Rectal smooth muscle tissue (tissue), 1 donor: ENCODE measurements around the gene KCTD16.

Experiments
- H3K27ac ChIP-seq: one replicate; pipeline ENCODE4 v1.7.0; 2013; ENCODE audit warnings: low read depth, low read length, inconsistent platforms
- H3K27me3 ChIP-seq: one replicate; pipeline ENCODE4 v1.7.0; 2013; ENCODE audit warnings: low read length; ENCODE audit not compliant: control insufficient read depth, insufficient read depth
- H3K36me3 ChIP-seq: one replicate; pipeline ENCODE4 v1.7.0; 2013; ENCODE audit warnings: low read length; ENCODE audit not compliant: control insufficient read depth, insufficient read depth
- H3K4me1 ChIP-seq: one replicate; pipeline ENCODE4 v1.7.0; 2013; ENCODE audit warnings: low read length; ENCODE audit not compliant: control insufficient read depth, insufficient read depth
- H3K4me3 ChIP-seq: one replicate; pipeline ENCODE4 v1.7.0; 2013; ENCODE audit warnings: low read length
- H3K9ac ChIP-seq: one replicate; pipeline ENCODE4 v1.7.0; 2013; ENCODE audit warnings: low read length

Gene KCTD16

DNA sequence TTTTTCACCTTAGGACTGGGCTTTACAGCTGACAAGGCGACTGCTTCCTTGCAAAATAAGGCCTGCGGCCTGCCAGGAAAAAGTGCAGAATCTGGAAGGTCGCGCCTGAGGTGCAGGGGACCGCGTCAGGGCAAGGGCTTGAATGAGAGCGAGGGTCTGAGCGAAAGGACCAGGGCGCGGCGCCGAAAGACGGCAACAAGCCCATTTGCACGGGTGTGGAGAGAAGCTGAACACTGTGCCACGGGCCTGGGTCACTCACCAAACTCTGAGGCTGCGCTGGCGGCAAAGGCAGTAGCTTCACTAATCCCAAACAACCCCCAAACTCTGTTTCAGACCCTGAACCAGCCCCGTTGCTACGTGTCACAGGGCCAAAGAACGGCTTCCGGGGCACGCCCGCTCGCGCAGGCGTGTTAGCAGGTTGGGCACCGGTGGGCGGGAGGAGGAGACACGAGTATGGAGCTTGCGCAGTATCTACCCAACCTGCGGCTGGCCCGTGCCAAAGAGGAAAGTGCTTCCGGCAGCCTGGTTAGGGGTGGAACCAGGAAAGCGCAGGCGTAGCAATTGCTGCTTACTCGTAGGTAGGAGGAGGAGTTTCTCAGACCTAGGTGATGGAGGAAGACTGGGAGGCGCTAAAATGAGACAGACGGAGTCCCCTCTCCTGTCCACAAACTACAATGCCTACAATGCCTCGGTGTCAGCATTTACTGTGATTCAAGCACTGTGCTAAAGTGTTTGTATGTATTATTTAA, at the start of gene KCTD16, which contains the start of gene YIPF5:
KCTD16 (plus strand) TSS at position 598 of the 749 bp plus-strand sequence.
YIPF5 (minus strand) TSS at position 384 of the 749 bp plus-strand sequence. CDS start 704 bp downstream, outside the sequence.
- H3K9ac ChIP-seq = peak within 1 kb of the TSS; percentile 10
- peak within 1 kb of the TSS; percentile 85 for H3K4me3 ChIP-seq
- peaks cover 10% of the 10 kb centered on the region for H3K4me1 ChIP-seq
- peak within 1 kb of the TSS; percentile 49 for H3K27ac ChIP-seq
- no peaks in the 10 kb centered on the region for H3K36me3 ChIP-seq
- no peaks in the 10 kb centered on the region for H3K27me3 ChIP-seq

DNA sequence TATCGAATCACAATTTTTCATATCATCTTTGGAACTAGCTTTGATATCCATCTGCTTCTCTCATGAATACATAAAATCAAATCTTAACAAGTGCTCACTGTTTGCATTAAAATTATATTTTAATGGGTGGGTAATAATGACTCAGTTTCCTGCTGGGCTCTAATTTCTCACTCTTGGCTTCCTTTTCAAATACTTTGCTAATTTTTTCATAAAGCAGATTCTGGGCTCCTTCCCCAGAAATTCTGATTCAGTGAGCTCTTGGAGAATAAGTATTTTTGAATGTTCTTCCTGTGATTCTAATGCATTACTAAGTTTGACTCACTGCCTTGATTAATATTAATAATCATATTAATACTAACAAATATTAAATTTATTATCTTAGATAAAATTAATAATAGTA, 49.1 kb upstream of the KCTD16 start:
- Histone ChIP-seq H3K4me1 (no peaks in the 10 kb centered on the region), H3K36me3 (no peaks in the 10 kb centered on the region), H3K27ac (no peak overlapping the region), H3K27me3 (no peaks in the 10 kb centered on the region), H3K9ac (no peak overlapping the region), H3K4me3 (no peak overlapping the region)

DNA sequence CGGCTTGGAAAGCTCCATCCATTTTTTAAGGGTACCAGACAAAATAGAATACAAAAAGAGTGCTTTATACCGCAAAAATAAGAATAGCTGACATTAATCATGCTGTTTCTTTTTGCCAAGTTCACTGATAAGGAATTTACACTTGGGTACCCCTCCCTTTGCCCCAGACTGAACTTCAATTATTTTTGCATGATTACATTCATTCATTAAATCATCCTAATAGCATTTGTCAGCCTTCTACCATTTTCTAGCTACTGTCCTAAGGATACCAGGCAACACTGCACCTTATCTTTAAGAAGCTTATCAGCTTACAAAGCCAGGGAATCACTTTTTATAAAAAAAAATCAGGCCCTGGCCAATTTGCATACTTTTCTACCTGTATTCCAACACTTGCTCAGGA, 48.6 kb upstream of the KCTD16 start:
- no peaks in the 10 kb centered on the region for H3K36me3 ChIP-seq
- H3K27me3 ChIP-seq = no peaks in the 10 kb centered on the region
- no peak overlapping the region for H3K9ac ChIP-seq
- H3K27ac ChIP-seq = no peak overlapping the region
- no peaks in the 10 kb centered on the region for H3K4me1 ChIP-seq
- no peak overlapping the region for H3K4me3 ChIP-seq

DNA sequence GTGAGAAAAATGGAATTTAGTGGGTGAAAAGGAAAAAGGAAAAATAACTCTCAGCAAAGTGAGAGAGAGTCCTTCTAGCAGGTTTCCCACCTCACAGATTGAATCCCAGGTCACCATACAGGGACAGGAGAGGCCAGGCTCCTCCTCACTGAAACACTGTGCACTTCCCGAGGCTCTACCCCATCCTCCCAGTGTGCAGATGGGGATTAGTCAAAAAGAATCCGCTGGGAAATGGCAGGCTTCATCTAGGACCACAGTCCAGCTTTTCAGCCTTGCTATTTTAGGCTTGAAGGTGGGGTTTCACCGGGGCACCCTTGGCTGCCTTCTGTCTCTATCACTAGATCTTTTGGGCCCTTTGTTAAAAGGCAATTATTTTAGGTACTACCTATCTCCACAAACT, 48.0 kb upstream of the KCTD16 start:
- Histone ChIP-seq H3K36me3 (no peaks in the 10 kb centered on the region), H3K27me3 (no peaks in the 10 kb centered on the region), H3K4me1 (no peaks in the 10 kb centered on the region), H3K27ac (no peak overlapping the region), H3K4me3 (no peak overlapping the region), H3K9ac (no peak overlapping the region)

DNA sequence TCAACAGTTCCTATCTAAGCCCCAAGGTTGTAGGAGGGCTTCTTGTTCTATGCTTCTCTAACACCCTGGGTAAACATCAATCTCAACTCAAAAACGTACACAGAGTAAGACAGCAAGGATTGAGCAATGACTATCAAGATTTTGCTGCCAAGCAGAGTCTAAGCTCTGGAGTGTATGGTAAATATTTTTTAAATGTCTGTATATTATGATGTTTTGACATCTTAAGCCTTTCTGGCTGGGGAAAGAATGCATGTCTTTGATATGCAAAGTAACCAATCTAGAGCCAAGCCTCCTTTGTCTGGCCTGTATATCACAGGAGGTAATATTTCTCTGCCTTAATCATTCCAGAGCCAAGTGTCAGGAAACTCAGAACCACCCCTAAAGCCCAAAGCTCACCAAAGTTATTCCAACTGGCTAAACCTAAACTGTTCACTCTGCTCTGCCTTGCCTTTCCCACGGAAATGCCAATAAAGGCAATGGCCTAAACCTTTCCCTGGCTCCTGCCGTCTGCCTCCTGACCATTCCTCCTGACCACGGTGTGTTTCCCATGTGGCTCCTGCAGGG, 45.4 kb upstream of the KCTD16 start:
- no peak overlapping the region for H3K9ac ChIP-seq
- no peaks in the 10 kb centered on the region for H3K36me3 ChIP-seq
- no peaks in the 10 kb centered on the region for H3K27me3 ChIP-seq
- no peak overlapping the region for H3K4me3 ChIP-seq
- H3K27ac ChIP-seq = no peak overlapping the region
- H3K4me1 ChIP-seq = no peaks in the 10 kb centered on the region

DNA sequence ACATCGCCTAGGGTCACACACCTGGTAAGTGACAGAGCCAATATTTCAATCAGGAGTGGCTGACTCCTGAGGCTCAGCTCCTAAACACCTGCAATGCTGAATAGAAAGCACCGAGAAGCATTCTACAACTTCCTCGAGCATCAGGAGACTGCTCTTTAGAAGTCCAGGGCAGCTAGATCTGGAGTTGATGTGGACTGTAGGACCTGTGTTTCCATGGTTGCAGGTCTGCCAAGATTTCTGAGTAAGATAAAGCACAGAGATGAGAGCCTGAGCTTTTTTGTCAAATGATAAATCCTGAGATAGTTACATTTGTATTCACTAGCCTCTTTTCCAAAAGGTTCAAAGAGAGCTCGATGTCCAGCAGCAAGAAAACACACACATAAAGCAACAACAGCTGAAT, 44.0 kb upstream of the KCTD16 start:
- H3K27me3 ChIP-seq = no peaks in the 10 kb centered on the region
- H3K36me3 ChIP-seq = no peaks in the 10 kb centered on the region
- H3K4me3 ChIP-seq = no peak overlapping the region
- no peak overlapping the region for H3K27ac ChIP-seq
- H3K9ac ChIP-seq = no peak overlapping the region
- H3K4me1 ChIP-seq = no peaks in the 10 kb centered on the region

DNA sequence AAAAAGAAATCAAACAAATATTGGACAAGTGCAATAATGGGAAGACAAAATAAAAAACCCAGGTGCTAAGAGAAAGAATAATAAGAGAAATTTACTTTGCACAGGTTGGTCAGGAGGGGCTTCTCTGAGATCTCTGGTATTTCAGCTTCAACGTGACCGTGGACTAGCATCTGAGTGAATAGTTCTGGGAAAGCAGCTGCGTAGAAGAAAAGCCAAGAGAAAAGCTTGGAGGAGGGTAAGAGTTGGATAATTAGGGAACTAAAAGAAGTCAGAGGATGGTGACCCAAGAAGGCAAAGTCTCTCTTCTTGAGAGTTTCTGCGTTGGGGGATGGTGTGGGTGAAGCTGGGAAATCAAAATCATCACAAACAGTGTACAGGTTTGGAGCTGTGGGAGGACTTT, 41.8 kb upstream of the KCTD16 start:
- Histone ChIP-seq H3K27ac (no peak overlapping the region), H3K4me1 (no peaks in the 10 kb centered on the region), H3K9ac (no peak overlapping the region), H3K27me3 (no peaks in the 10 kb centered on the region), H3K4me3 (no peak overlapping the region), H3K36me3 (no peaks in the 10 kb centered on the region)

DNA sequence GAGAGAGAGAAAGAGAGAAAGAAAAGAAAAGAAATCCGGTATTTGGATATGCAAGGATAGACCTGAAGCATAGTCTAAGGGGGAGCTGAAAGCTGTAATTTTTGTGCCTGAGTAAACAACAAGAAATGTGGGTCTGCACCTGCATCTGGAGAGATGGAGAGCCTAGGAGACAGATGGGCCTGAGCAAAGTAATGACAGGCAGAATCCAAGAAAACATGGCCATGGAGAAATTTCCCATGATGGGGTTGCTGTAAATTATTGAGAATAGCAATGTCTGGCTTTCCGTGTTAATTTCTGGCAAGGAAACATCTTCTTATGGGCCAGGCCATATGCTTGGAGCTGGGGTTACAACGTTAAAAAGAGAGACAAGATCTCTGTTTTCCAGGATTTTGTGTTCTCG, 40.4 kb upstream of the KCTD16 start:
- Histone ChIP-seq H3K27me3 (no peaks in the 10 kb centered on the region), H3K4me1 (no peaks in the 10 kb centered on the region), H3K27ac (no peak overlapping the region), H3K36me3 (no peaks in the 10 kb centered on the region), H3K9ac (no peak overlapping the region), H3K4me3 (no peak overlapping the region)

DNA sequence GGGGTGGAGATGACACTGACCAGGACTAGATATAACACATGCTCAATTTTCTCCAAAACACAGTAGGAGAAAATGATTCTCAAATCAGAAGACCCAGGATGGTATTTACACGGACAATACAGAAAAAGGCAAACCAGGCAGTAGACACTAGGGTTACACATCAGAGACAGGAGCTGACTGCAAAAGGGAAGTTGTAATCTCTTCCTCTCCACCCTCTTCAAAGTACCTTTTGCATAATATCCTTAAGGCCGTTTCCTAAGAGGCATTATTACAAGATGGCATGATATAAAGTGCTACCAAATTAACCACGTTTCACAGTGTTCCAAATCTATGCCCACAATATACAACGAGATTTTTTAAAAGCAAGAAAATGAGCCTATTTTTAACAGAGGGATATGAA, 39.4 kb upstream of the KCTD16 start:
- Histone ChIP-seq H3K4me1 (no peaks in the 10 kb centered on the region), H3K9ac (no peak overlapping the region), H3K36me3 (no peaks in the 10 kb centered on the region), H3K27me3 (no peaks in the 10 kb centered on the region), H3K4me3 (no peak overlapping the region), H3K27ac (no peak overlapping the region)

DNA sequence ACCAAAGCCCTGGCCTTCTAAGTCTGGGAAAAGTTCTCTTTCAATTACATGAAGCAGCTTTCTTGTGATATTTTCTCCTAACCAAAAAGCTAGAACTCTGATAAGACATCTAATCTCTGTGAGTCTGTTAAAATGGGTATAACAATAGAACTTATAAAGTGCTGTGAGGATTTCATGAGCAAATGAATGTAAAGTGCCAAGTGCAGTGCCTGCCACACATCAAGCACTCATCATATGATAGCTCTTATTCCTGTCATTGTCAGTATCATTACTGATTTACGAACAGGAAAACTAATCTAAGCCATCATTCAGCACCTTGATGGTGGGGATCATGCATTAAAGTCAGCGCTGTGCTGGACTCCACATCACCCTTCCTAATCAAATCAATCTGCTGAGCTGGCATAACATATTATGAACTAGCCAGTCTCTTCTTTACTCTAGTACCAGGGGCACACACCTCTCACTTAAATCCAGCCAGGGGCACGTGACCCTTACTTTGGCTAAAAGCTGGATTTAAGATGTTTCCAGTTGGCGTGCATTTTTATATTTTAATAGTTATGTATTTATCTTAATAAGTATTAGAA, 37.5 kb upstream of the KCTD16 start:
- Histone ChIP-seq H3K36me3 (no peaks in the 10 kb centered on the region), H3K9ac (no peak overlapping the region), H3K4me1 (no peaks in the 10 kb centered on the region), H3K4me3 (no peak overlapping the region), H3K27ac (no peak overlapping the region), H3K27me3 (no peaks in the 10 kb centered on the region)

DNA sequence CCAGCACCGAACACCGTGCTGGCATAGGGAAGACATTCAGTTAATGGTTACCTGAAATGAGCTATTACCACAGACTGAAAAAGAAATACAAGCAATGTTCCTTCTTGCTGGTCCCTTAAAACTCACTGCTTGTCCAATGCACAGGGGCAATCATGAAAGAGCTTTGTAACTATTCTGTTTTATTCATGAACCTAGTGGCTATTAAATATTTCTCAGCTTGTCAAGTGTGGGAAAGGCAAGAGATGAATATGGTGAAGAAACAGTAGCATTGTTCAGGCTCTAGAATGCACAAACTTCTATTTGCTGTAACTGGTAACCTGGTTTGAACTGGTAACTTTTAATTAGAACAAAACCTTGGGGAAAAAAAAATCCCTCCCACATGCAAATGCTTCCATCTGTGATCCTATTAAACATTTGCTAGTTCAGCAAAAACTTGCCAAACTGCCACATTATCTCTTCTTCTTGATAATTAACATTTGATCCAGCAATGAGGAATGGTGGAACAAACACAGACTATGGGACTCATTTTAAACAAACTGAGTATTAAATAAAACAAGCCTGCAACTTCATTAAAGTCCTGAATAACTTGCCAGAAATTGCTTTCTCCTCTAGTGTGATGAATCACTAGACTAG, 36.4 kb upstream of the KCTD16 start:
- H3K27me3 ChIP-seq = no peaks in the 10 kb centered on the region
- no peak overlapping the region for H3K4me3 ChIP-seq
- H3K27ac ChIP-seq = no peak overlapping the region
- H3K4me1 ChIP-seq = no peaks in the 10 kb centered on the region
- no peak overlapping the region for H3K9ac ChIP-seq
- no peaks in the 10 kb centered on the region for H3K36me3 ChIP-seq

DNA sequence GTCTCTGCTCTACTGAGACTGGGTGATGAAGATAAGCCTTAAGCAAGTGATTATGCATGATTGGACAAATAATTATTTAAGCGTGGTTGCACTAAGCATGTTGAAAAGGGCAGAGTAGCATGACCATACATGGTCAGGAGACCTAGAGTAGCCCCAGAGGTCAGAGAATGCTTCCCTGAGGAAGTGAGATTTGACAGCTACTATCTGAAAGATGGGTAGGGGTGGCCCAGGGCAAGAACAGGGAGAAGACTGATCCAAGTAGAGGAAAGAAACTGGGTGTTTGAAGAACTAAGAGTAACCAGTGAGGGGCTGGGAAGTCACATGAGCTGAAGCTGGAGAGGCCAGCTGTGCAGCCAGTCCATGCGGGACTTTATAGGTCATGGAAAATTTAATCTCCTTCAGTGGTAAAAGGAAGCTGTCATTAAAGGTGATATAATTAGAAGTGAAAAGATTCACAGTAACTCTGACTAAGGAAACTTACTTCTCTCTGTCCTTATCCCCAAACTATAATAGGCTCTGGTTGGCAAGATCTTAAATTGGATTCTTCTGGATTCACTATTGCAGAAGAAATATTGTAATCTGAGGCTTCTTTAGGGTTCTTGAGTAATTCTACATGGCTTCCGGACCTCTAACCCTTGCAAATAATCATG, 35.4 kb upstream of the KCTD16 start:
- H3K9ac ChIP-seq = no peak overlapping the region
- no peak overlapping the region for H3K4me3 ChIP-seq
- no peaks in the 10 kb centered on the region for H3K27me3 ChIP-seq
- H3K36me3 ChIP-seq = no peaks in the 10 kb centered on the region
- H3K27ac ChIP-seq = no peak overlapping the region
- H3K4me1 ChIP-seq = no peaks in the 10 kb centered on the region
